Ishikawa (cell line): ENCODE results near the gene NUP93.

Experiments
- CEBPB ChIP-seq: IDR thresholded peaks from 2 replicates; pipeline ENCODE4 v1.6.1; 2012
- CREB1 ChIP-seq: IDR thresholded peaks from 2 replicates; pipeline ENCODE4 v1.6.1; 2012; ENCODE audit warnings: low read depth
- EGR1 ChIP-seq: IDR thresholded peaks from 2 replicates; pipeline ENCODE4 v1.6.1; 2012
- EP300 ChIP-seq: IDR thresholded peaks from 2 replicates; pipeline ENCODE4 v1.6.1; 2012; ENCODE audit warnings: borderline replicate concordance
- FOXM1 ChIP-seq: IDR thresholded peaks from 2 replicates; pipeline ENCODE4 v1.6.1; 2012; ENCODE audit warnings: low read depth, borderline replicate concordance
- NFIC ChIP-seq: IDR thresholded peaks from 2 replicates; pipeline ENCODE4 v1.6.1; 2012
- RAD21 ChIP-seq: IDR thresholded peaks from 2 replicates; pipeline ENCODE4 v1.6.1; 2012; ENCODE audit warnings: low read depth
- TAF1 ChIP-seq: IDR thresholded peaks from 2 replicates; pipeline ENCODE4 v1.6.1; 2012; ENCODE audit warnings: low read depth, mild to moderate bottlenecking
- TCF12 ChIP-seq: IDR thresholded peaks from 2 replicates; pipeline ENCODE4 v1.6.1; 2012; ENCODE audit warnings: low read depth
- TEAD4 ChIP-seq: IDR thresholded peaks from 2 replicates; pipeline ENCODE4 v1.6.1; 2012
- YY1 ChIP-seq: IDR thresholded peaks from 2 replicates; pipeline ENCODE4 v1.6.1; 2012; ENCODE audit warnings: low read depth
- ZBTB7A ChIP-seq: IDR thresholded peaks from 2 replicates; pipeline ENCODE4 v1.6.1; 2012; ENCODE audit warnings: low read depth
- TF ChIP-seq, protein P1 (sequence below): IDR thresholded peaks from 2 replicates; pipeline ENCODE4 v1.6.1; 2012
- TF ChIP-seq, protein P2 (sequence below): IDR thresholded peaks from 2 replicates; pipeline ENCODE4 v1.6.1; 2012
- TF ChIP-seq, protein P3 (sequence below): IDR thresholded peaks from 2 replicates; pipeline ENCODE4 v1.6.1; 2012; ENCODE audit warnings: low read depth, mild to moderate bottlenecking

NUP93 gene

DNA sequence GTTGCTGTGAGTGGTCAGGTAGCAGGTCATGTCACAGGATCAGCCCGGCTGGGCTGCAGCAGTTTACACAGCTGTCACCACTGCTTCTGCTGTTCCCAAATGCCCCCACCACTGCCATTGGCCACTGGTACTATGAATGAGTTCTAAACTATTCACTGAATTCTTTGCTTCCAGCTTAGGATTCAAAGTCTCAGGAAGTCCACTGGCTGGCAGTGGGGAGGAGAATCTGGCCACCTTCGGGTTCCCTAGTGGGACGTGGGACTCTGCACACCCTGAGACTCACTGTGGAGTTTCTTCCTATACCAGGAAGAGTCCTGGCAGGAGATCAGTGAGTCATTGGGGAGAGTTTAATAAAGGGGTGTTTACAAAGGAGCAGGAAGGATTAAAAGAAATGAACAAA lies 40.8 kb upstream of the NUP93 start:
- TF ChIP-seq RAD21: no peak
- no peak for TF ChIP-seq EGR1
- TF ChIP-seq, protein P1, sequence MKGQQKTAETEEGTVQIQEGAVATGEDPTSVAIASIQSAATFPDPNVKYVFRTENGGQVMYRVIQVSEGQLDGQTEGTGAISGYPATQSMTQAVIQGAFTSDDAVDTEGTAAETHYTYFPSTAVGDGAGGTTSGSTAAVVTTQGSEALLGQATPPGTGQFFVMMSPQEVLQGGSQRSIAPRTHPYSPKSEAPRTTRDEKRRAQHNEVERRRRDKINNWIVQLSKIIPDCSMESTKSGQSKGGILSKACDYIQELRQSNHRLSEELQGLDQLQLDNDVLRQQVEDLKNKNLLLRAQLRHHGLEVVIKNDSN: no peak
- no peak for TF ChIP-seq NFIC

DNA sequence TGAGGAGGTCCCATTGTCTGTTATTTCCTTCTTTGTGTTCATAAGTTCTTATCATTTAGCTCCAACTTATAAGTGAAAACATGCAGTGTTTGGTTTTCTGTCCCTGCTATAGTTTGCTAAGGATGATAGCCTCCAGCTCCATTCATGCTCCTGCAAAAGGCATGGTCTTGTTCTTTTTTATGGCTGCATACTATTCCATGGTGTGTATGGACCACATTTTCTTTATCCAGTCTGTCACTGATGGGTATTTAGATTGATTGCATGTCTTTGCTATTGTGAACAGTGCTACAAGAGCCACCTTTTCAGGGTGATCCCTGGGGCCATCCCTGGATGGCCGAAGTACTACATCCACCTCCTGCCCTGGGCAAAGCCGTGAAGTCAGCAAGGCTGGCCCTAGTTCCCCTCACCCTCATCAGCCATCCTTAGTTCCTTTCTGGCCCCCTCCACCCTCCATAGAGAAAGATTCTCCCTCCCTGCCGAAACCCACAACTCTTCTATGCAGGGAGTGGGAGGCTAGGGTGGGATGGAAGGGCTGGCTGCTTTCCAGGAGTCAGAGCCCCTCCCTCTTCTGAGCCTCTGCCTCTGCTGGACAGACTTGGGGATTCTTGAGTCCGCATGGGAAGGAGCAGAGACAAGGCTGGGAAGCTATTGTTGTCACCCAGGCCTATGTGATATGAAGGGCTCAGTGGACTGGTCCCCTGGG lies 39.4 kb upstream of the NUP93 start:
- TF ChIP-seq, protein P1: no peak
- TF ChIP-seq CEBPB (no peak), CREB1 (no peak), EGR1 (no peak), NFIC (no peak), TCF12 (no peak), TEAD4 (no peak), ZBTB7A (no peak), EP300 (no peak), TAF1 (no peak)

DNA sequence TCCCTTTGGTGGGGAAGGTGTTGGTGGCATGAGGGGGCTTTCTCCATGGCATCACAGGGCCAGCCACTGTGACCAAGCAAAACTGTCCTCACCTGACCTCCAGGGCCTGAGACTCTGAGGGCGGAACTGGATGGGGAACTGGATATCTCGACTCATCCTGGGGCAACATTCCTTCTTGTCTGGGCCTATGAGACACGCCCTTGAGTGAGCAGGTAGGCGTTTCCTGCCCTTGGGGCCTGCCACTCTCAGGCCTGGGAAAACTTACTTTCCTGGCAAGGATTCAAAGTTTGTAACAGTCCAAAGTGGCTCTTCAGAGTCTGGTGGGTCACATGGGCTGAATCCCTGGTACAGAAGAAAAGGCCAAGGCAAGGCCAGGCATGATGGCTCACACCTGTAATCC lies 38.0 kb upstream of the NUP93 start:
- TF ChIP-seq CREB1 (no peak), EP300 (peak; percentile 91), FOXM1 (peak; percentile 60; the same call in 1 of the 2 replicates), NFIC (peak; percentile 88), YY1 (no peak), CEBPB (no peak), TCF12 (peak; percentile 89), TEAD4 (peak; percentile 82), RAD21 (no peak; the same call in 1 of the 2 replicates), EGR1 (no peak), TAF1 (no peak), ZBTB7A (no peak)
- TF ChIP-seq, protein P2, sequence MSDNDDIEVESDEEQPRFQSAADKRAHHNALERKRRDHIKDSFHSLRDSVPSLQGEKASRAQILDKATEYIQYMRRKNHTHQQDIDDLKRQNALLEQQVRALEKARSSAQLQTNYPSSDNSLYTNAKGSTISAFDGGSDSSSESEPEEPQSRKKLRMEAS: peak; percentile 45; the same call in 1 of the 2 replicates
- TF ChIP-seq, protein P1: peak; percentile 88
- TF ChIP-seq, protein P3, sequence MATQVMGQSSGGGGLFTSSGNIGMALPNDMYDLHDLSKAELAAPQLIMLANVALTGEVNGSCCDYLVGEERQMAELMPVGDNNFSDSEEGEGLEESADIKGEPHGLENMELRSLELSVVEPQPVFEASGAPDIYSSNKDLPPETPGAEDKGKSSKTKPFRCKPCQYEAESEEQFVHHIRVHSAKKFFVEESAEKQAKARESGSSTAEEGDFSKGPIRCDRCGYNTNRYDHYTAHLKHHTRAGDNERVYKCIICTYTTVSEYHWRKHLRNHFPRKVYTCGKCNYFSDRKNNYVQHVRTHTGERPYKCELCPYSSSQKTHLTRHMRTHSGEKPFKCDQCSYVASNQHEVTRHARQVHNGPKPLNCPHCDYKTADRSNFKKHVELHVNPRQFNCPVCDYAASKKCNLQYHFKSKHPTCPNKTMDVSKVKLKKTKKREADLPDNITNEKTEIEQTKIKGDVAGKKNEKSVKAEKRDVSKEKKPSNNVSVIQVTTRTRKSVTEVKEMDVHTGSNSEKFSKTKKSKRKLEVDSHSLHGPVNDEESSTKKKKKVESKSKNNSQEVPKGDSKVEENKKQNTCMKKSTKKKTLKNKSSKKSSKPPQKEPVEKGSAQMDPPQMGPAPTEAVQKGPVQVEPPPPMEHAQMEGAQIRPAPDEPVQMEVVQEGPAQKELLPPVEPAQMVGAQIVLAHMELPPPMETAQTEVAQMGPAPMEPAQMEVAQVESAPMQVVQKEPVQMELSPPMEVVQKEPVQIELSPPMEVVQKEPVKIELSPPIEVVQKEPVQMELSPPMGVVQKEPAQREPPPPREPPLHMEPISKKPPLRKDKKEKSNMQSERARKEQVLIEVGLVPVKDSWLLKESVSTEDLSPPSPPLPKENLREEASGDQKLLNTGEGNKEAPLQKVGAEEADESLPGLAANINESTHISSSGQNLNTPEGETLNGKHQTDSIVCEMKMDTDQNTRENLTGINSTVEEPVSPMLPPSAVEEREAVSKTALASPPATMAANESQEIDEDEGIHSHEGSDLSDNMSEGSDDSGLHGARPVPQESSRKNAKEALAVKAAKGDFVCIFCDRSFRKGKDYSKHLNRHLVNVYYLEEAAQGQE: no peak

DNA sequence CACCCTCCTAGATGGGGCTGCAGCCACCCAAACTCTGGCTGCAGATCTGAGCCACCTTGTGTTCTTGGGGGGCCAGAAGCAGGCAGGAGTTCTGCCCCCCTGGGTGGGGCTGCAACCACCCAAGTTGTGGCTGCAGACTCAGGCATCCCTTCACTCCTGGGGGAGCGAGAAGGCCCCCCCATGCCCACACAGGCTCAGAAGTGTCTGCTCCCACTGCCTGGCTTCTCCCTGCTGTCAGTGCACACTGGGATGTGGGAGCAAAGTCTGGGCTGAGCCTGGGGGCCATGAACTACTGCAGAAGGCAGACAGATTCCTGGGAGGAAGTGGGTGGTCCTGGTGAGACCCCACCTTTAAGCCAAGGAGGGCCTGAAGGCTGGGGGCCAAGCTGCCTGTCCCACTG lies 34.7 kb upstream of the NUP93 start:
- TF ChIP-seq TAF1 (no peak), EGR1 (no peak), CREB1 (no peak), EP300 (no peak), FOXM1 (no peak), NFIC (no peak), YY1 (no peak), CEBPB (no peak), ZBTB7A (no peak), TEAD4 (no peak), RAD21 (no peak), TCF12 (no peak)
- TF ChIP-seq, protein P2: no peak
- TF ChIP-seq, protein P1: no peak
- TF ChIP-seq, protein P3: no peak
